Measurements from ENCODE around the gene CRYBA1.
A peak's percentile ranks its signal among the peaks of the same experiment; 100 is the strongest.
"Not testable (repeated sequence)": the region's sequence is repeated elsewhere in the genome, so short reads cannot be mapped to it uniquely, and the experiment has no call there.

CRYBA1 gene

GRCh38 chr17:29246628-29247027 lies at the start of gene CRYBA1:
Gene CRYBA1, plus strand, starts transcription at chr17:29246859. Its CDS starts 5 bp downstream, at chr17:29246864.
- DNase-seq (ENCODE audit: low read depth), result no peak

- no peak for DNase-seq (ENCODE audit: low read depth)
These were observed 49.0 kb upstream of the CRYBA1 start for GRCh38 chr17:29197516-29198272.

- DNase-seq (ENCODE audit: low read depth), result not testable (repeated sequence)
These were observed 42.4 kb upstream of the CRYBA1 start for GRCh38 chr17:29204068-29204804.

GRCh38 chr17:29205047-29205446 lies 41.6 kb upstream of the CRYBA1 start:
- no peak for DNase-seq (ENCODE audit: low read depth)

- DNase-seq (ENCODE audit: low read depth), result no peak
These were observed 38.7 kb upstream of the CRYBA1 start for GRCh38 chr17:29207975-29208374.

- no peak for DNase-seq (ENCODE audit: low read depth)
These were observed 37.6 kb upstream of the CRYBA1 start for GRCh38 chr17:29209073-29209472.

GRCh38 chr17:29210879-29211278 lies 35.8 kb upstream of the CRYBA1 start:
- no peak for DNase-seq (ENCODE audit: low read depth)

GRCh38 chr17:29212094-29212631 lies 34.5 kb upstream of the CRYBA1 start:
- no peak for DNase-seq (ENCODE audit: low read depth)

- DNase-seq (ENCODE audit: low read depth), result no peak
These were observed 34.0 kb upstream of the CRYBA1 start for GRCh38 chr17:29212681-29213121.

GRCh38 chr17:29214215-29215146 lies 32.2 kb upstream of the CRYBA1 start:
- no peak for DNase-seq (ENCODE audit: low read depth)

- no peak for DNase-seq (ENCODE audit: low read depth)
These were observed 31.5 kb upstream of the CRYBA1 start for GRCh38 chr17:29215174-29215573.

GRCh38 chr17:29215717-29216116 lies 30.9 kb upstream of the CRYBA1 start:
- DNase-seq (ENCODE audit: low read depth), result no peak

GRCh38 chr17:29216181-29216580 lies 30.5 kb upstream of the CRYBA1 start:
- no peak for DNase-seq (ENCODE audit: low read depth)

GRCh38 chr17:29216856-29217255 lies 29.8 kb upstream of the CRYBA1 start:
- DNase-seq (ENCODE audit: low read depth), result no peak

- DNase-seq (ENCODE audit: low read depth), result peak; percentile 52
These were observed 27.1 kb upstream of the CRYBA1 start for GRCh38 chr17:29219378-29220047.

GRCh38 chr17:29221338-29221737 lies 25.3 kb upstream of the CRYBA1 start:
- not testable (repeated sequence) for DNase-seq (ENCODE audit: low read depth)

GRCh38 chr17:29225396-29225795 lies 21.3 kb upstream of the CRYBA1 start:
- no peak for DNase-seq (ENCODE audit: low read depth)

GRCh38 chr17:29233301-29233700 lies 13.4 kb upstream of the CRYBA1 start:
- DNase-seq (ENCODE audit: low read depth), result no peak

GRCh38 chr17:29234972-29235371 lies 11.7 kb upstream of the CRYBA1 start:
- DNase-seq (ENCODE audit: low read depth), result not testable (repeated sequence)

GRCh38 chr17:29235904-29236303 lies 10.8 kb upstream of the CRYBA1 start:
- no peak for DNase-seq (ENCODE audit: low read depth)

GRCh38 chr17:29237476-29238132 lies 9.1 kb upstream of the CRYBA1 start:
- DNase-seq (ENCODE audit: low read depth), result no peak

Data from stimulated activated CD8-positive, alpha-beta memory T cell treated with anti-CD3 and anti-CD28 coated beads, Interleukin-12 subunit alpha, Interleukin-12 subunit beta, amount 100 ng/mL, for 1 hour (primary cell).